ENCODE measurements around the gene FOXL2.
A peak's percentile ranks its signal among the peaks of the same experiment; 100 is the strongest.

DNA sequence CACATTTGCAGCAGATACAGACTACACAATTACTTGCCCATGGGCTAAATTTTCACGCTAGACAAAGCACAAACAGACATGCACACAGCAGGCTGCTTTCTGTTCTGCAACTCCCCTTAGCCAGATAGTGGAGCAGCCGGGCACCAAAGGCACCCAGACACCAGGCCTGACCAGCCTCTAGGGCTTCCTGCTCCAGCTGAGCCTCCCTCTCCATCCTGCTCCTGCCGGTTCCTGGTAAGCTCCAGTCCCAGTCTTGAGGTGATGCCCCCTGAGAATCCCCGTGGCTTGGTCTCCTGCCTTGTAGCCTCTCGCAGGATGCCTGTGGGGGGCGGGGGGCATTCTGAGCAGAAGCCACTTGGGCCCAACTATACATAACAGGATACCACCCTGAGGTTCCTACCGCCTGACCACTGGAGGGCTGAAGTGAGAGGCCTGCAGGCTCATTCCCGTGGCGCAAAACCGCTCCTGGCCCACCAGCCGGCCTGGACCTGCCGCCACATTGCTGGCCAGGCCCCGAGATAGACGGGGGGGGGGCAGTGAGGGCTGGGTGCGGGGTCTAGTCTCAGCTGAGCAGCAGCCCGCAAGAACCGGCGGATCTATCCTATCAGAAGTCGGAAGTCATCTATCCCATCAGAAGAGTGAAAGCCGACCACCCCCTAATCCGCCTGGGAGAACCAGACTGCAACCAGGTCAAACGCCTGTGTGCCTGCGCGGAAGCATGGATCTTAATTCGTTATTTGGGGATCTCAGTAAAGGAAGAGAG is 3.9 kb downstream of the FOXL2 start:
- peak in 1 of 11 experiments; percentile 9 for TF ChIP-seq CTCF (IDR thresholded peaks at IDR 0.05 in 8 of 11, conservative IDR thresholded peaks at IDR 0.05 in 3 of 11)
- TF ChIP-seq POLR2A (IDR thresholded peaks at IDR 0.05): no peak
- peak in 2 of 3 donors; percentile 18 to 47 for TF ChIP-seq POLR2AphosphoS5 (IDR thresholded peaks at IDR 0.05)

All from spleen (tissue), 7 donors.